Urinary bladder (tissue), 4 donors: ENCODE data around the gene DPP8. TPM values are rescaled to one million over a fixed set of nuclear protein-coding genes. Genes with fewer than 3 reads are reported as not detected.

Experiments used
- DNase-seq: peaks from one replicate; pipeline ENCODE4 v3.0.0-alpha.2; 2015; ENCODE audit errors: extremely low spot score
- H3K27ac ChIP-seq: one replicate; pipeline ENCODE4 v1.5.1; 2013; ENCODE audit warnings: low read depth, mild to moderate bottlenecking, moderate library complexity
- H3K36me3 ChIP-seq: one replicate; pipeline ENCODE4 v1.6.1; 2013; ENCODE audit warnings: mild to moderate bottlenecking, moderate library complexity; ENCODE audit not compliant: insufficient read depth
- H3K4me1 ChIP-seq: one replicate; pipeline ENCODE4 v1.6.1; 2013; ENCODE audit warnings: mild to moderate bottlenecking, moderate library complexity; ENCODE audit not compliant: insufficient read depth
- H3K4me3 ChIP-seq: one replicate; pipeline ENCODE4 v1.5.1; 2013; ENCODE audit warnings: low read depth, low read length
- WGBS: extraction: QIAGEN DNeasy Blood & Tissue Kit; methylation state at CpG from one replicate; pipeline ENCODE4 v1.1.7; 2013; 5-methylcytosine and 5-hydroxymethylcytosine counted together
- polyA plus RNA-seq: library from polyadenylated mRNA; stranded (reverse); fragments of 200-250 nt; gene quantifications from one replicate; pipeline ENCODE4 v1.2.3, GENCODE V29; 2013
- total RNA-seq: library from RNA; depleted of rRNA; stranded (reverse); fragments of >200 nt; gene quantifications from one replicate; pipeline ENCODE4 v1.2.3, GENCODE V29; 2014
- donor health status: healthy with polysubstance abuse.
- donor health status: healthy.

The DPP8 gene
- total and polyA plus RNA-seq, 2 donors, result 23.7 to 65.6 TPM

DNA sequence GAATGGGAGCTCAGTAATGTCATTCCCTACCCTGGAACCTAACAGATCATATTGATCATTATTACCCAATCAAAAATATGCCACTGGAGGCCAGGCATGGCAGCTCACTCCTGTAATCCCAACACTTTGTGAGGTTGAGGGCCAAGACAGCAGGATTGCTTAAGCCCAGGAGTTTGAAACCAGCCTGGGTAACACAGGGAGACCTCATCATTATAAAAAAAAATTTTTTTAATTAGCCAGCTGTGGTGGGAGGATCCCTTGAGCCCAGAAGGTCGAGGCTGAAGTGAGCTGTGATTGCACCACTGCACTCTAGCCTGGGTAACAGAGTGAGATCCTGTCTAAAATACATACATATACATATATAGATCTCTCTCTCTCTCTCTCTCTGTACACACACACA is 104.9 kb downstream of the DPP8 start:
- no peak for DNase-seq
- H3K4me1 ChIP-seq, result no peaks in the 10 kb centered on the region
- H3K27ac ChIP-seq, result no peak overlapping the region
- H3K4me3 ChIP-seq, result no peak overlapping the region
- no peaks in the 10 kb centered on the region for H3K36me3 ChIP-seq
- WGBS, result 40% methylated on average over 1 of the region's 1 CpG

DNA sequence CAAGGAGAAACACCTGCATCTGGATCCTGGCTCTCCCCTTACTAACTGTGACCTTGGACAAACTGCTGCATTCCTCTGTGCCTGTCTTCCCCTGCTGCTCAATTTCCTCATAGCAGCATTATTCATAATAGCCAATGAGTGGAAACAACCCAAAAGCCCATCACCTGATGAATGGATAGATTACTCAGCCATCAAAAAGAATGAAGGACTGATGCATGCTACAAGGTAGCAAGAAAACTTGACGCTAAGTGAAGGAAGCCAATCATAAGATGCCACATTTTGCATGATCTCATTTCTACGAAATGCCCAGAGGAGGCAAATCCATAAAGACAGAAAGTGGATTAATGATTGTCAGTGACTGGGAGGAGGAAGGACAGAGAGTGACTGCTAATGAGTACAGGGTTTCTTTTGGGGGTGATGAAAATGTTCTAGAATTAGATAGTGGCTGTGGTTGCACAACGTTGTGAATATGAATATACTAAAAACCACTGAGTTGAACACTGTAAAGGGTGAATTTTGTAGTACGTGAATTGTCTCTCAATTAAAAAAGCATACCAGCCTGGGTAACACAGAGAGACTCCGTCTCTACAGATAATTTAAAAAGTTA is 105.9 kb downstream of the DPP8 start:
- Histone ChIP-seq H3K27ac (no peak overlapping the region), H3K4me1 (no peaks in the 10 kb centered on the region), H3K4me3 (no peak overlapping the region), H3K36me3 (no peaks in the 10 kb centered on the region)
- DNase-seq, result no peak
- WGBS, result 70% methylated on average over 5 of the region's 5 CpGs

DNA sequence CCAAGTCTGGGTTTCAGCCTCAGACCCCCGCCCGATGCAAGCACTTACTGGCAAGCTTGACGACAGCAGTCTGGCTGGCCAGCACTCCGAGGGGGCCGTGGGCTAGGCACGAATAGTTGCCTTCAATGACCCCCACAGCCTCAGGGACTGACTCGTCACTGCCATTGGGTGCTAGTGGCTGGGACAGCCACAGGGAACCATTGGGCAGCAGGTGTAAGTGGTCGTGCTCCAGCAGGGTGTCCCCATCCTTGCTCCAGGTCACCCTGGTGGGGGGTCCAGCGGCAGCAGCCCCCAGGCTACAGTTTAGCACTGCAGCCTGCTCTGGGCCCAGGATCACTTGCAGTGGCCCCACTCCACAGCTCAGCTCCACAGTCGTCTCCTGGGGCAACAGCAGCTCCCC is 106.5 kb downstream of the DPP8 start:
- DNase-seq, result no peak
- 80% methylated on average over 10 of the region's 10 CpGs for WGBS
- H3K27ac ChIP-seq, result no peak overlapping the region
- H3K36me3 ChIP-seq, result no peaks in the 10 kb centered on the region
- no peaks in the 10 kb centered on the region for H3K4me1 ChIP-seq
- H3K4me3 ChIP-seq, result no peak overlapping the region

DNA sequence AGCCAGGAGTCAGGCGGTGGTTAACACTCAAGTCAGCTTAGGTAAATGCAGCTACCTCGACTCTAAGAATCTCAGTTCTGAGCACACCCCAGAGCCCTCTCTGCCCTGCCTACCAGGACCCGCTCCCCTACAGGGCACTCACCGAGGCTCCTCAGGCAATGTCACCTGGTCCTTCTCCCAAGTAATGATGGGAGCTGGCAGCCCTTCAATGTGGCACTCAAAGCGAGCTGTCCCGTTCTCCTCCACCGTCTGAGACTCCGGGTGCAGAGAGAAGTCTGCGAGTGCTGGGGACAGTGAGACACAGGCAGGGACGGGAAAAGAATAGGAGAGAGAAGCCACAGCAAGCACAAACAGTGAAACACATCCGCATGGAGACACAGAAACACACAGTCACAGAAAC is 107.5 kb downstream of the DPP8 start:
- no peaks in the 10 kb centered on the region for H3K4me1 ChIP-seq
- WGBS, result 85% methylated on average over 11 of the region's 11 CpGs
- no peaks in the 10 kb centered on the region for H3K36me3 ChIP-seq
- DNase-seq, result no peak
- no peak overlapping the region for H3K27ac ChIP-seq
- H3K4me3 ChIP-seq, result no peak overlapping the region

DNA sequence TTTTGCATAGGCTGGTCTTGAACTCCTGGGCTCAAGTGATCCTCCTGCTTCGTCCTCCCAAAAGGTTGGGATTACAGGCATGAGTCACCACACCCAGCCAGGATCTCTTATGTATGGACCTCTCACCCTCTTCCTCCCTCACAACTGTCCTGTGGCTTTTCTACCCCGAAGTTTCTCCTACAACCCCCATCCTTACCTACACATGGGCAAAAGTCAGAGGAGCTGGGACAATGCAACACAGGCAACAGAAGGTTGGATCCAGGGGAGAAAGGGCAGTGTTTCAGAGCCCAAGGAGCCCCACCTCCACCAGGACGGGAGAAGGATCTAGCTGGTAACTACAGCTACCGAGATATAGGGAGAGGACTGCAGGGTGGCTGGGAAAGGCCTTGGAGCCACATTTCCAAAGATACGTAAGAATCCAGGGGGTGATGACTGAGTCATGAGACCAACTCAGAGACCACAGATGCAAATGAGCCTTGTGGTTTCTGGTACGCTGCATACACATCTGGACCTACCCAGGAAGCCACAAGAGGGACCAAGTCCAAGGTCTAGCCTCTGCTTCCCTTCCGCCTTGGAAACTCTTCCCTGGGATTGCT is 108.4 kb downstream of the DPP8 start:
- H3K4me1 ChIP-seq, result no peaks in the 10 kb centered on the region
- peak overlapping the region; percentile 11 for H3K27ac ChIP-seq
- H3K36me3 ChIP-seq, result no peaks in the 10 kb centered on the region
- no peak for DNase-seq
- no peak overlapping the region for H3K4me3 ChIP-seq
- WGBS, result 75% methylated on average over 7 of the region's 7 CpGs

DNA sequence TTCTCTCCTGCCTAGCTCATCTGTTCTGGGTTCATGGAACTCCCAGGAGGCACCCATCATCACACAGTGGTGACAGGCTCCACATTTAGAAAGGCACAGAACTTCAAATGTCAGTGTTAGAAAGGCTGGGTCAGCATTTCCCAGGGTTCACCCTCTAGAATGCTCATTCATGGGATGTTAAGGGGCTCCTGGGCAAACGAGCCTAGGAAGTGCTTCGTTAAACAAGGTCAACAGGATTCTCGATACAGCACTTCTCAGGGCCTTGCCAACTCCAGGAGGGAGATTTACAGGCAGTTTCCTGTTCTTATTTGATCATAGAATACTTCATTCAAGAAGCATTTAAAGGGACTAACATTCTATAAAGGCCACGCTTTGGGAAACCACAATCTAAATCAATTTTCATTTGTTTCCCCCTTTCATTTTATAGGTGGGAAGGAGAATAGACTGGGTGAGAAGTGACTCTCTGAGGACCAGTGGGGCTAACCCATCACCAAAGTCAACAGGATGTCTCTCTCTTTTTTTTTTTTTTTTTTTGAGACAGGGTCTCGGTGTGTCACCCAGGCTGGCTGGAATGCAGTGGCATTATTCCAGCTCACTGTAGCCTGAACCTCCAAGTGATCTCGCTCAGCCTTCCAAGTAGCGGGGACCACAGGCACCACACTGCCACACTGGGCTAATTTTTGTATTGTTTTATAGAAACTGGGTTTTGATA is 109.0 kb downstream of the DPP8 start:
- no peak for DNase-seq
- Histone ChIP-seq H3K36me3 (no peaks in the 10 kb centered on the region), H3K4me1 (no peaks in the 10 kb centered on the region), H3K4me3 (no peak overlapping the region), H3K27ac (peak overlapping the region; percentile 11)
- 59% methylated on average over 7 of the region's 7 CpGs for WGBS

DNA sequence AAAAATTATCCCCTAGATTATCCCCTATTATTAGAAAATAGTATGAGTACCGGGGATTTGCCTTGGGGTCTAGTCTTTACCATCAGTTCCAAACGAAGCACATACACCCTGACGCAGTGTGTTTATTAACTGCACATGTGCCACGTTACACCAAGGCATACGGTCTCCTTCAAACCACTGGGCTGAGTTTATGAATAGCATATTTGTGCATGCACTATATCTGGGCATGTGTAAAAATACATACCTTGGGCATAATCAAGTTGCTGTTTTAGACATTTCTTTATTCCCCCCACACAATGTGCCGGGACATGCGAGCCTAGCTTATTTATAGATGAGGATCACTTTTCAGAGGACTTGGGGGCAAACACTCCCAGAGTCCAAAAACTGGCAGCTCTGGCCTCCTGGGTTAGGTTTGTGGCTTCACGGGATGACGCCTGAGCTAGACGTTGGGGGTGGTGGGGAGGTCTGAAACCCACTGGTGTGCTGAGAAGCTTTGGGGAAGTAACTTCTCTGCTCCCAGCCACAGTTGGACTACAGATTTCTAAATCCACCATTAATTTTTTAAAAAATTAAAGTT is 111.0 kb downstream of the DPP8 start:
- Histone ChIP-seq H3K36me3 (no peaks in the 10 kb centered on the region), H3K4me1 (no peaks in the 10 kb centered on the region), H3K4me3 (no peak overlapping the region), H3K27ac (no peak overlapping the region)
- no peak for DNase-seq
- WGBS, result 46% methylated on average over 10 of the region's 10 CpGs

DNA sequence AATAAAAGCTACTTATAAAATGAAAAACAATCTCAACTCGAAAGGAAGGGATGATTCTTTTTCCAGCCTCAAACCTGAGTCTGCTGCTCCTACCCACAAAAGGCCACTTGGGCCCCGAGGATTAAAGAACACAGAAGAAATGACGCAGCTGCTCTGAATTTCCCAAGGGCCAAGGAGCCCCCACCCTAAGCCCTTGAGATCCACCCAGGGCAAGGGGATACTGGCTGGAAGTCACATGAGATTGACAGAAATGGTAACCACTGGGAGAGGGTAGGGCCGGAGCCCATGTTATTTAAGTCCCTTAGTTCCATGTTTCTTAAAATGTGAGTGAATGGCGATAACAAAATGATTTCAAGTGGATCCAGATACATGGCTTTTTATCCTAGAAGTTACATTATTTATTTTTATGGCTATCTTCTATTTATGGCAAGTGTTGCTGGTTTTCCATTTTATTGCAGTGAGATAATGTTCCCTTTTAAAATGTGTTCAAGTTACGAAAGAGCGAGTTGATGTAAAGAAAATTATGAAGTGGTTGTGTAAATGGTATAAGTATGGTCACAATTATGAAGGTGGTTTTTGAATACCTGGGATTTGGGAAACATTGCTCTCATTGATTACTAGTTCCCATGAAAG is 111.6 kb downstream of the DPP8 start:
- WGBS, result 40% methylated on average over 7 of the region's 7 CpGs
- peak overlapping the region; percentile 42 for H3K27ac ChIP-seq
- H3K36me3 ChIP-seq, result no peaks in the 10 kb centered on the region
- H3K4me3 ChIP-seq, result no peak overlapping the region
- no peaks in the 10 kb centered on the region for H3K4me1 ChIP-seq
- DNase-seq, result no peak

DNA sequence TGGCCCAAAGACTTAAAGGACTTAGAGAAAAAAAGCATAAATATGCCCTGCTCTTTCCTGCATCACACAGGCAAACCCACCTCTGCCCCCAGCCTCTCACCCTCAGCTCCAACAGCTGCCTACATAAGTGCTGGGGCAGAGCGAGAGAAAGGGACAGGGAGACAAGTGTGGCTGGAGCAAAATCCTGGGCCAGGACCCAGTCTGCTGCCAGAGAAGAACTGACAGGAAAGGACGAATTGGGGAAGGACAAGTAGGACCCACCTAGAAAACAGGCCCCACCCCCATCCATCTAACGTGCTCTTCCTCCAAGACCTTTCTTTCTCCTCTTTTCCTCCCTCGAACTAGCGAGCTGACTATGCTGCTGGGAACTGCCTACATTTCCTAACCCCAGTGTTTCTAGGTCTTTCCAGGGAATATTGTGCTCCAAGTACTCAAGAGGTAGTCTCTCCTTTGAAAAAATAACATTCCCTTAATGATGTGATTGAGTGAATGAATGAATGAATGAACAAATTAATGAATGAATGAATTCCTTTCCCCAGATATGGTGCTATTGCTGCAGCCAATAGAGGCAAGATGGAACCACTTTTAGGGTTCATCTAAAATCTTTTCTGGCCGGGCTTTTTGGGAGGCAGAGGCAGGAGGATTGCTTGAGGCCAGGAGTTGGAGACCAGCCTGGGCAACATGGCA is 113.2 kb downstream of the DPP8 start:
- Histone ChIP-seq H3K27ac (no peak overlapping the region), H3K4me3 (no peak overlapping the region), H3K4me1 (no peaks in the 10 kb centered on the region), H3K36me3 (no peaks in the 10 kb centered on the region)
- 81% methylated on average over 6 of the region's 6 CpGs for whole genome bisulfite sequencing
- no peak for DNase-seq

DNA sequence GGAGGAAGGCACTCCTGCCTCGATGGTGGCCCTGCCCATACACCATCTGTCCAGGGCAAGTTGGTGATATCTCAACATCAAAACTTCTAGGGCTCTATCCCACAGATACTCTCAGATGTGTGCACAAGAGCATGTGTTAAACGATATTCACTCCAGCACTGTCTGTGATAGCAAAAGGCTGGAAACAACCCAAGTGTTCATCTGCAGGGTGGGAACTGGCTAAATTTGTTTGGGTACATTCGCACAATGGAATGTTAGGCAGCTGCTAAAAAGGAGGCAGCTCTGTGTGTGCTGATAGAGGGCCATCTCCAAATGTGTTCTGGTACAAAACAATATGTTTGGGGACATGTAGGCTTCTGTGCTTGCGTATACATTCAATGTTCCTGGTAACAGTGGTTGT is 114.5 kb downstream of the DPP8 start:
- Histone ChIP-seq H3K36me3 (no peaks in the 10 kb centered on the region), H3K4me3 (no peak overlapping the region), H3K27ac (no peak overlapping the region), H3K4me1 (no peaks in the 10 kb centered on the region)
- DNase-seq, result no peak
- WGBS, result 62% methylated on average over 4 of the region's 4 CpGs

DNA sequence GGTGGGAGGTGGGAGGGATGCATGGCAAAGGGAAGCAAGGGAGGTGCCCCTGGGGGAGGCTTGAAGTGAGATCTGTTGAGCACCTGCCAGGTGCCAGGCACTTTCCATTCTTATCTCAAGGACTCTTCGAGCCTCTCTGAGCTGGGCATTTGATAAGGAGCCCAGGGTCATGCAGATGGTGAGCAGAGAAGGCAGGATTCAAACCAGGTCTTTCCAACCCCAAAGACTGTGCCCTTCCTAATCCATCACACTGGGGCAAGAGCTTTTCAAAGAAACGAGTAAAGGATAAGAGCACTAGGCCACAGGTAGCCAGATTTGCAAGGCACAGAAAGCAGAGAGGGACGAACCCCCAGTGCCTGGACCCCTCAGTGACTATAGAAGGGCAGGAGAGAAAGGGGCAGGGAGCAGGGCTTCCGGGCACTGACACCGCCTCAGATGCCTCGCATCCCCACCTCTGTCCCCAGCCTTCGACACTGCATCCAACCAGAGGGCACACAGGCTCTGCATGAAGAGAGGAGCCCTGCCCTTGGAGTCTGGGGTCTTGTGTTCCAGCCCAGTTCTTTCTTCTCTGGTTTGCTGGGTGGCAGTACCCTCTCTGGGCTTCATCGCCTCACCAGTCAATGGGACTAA is 115.8 kb downstream of the DPP8 start:
- 89% methylated on average over 8 of the region's 8 CpGs for WGBS
- H3K36me3 ChIP-seq, result no peaks in the 10 kb centered on the region

DNA sequence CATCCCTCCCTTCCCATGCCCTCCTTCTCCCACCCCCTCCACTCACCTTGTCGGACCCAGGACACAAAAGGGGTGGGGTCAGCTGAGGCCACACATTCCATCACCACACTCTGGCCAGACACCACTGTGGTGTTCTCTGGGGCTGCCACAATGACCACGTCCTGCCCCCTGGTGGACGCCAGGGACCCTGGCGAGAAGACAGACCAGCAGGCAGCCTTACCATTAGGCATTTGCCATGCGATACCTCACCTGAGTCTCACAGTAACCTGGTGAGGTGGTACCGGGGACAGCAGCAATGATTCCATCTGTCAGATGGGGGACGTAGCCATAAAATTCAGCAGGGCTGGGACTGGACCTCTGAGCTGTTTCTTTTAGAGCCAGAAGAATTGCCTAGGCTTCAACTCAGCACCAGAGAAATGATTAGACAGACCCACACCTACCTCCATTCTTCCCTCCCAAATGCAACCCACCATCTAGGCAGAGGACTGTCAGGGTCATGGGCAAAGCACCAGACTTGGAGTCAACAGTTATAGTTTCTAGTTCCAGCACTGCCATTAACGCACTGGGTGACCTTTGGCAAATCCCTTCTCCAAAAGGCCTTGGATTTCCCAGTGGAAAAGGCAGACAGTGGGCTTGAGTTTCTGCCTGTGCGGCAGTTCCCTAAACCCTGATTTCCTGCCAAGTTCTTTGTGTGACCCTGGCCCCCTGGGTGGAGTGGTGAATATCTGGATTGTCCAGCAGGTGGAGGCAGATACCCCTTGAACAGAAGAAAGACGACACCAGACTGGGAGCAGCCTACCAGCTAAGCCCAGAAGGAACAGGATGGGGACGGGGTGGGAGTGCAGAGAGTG is 116.5 kb downstream of the DPP8 start:
- Histone ChIP-seq H3K27ac (no peak overlapping the region), H3K4me1 (no peaks in the 10 kb centered on the region), H3K36me3 (no peaks in the 10 kb centered on the region), H3K4me3 (no peak overlapping the region)
- 20% methylated on average over 11 of the region's 11 CpGs for WGBS
- peak; percentile 58 for DNase-seq

More for the DNA sequence above, 115.8 kb downstream of the DPP8 start:
- no peak for DNase-seq
- H3K4me1 ChIP-seq, result no peaks in the 10 kb centered on the region
- H3K4me3 ChIP-seq, result no peak overlapping the region
- H3K27ac ChIP-seq, result no peak overlapping the region
